H1 (cell line): Measurements from ENCODE around the gene RRAS2. TPM values are rescaled to one million over a fixed set of nuclear protein-coding genes. Genes with fewer than 3 reads are reported as not detected.

ENCODE experiments used
- CTCF ChIA-PET: fragments of 300-600 bp; sonication (Branson Sonifier 250); formaldehyde crosslinking; loops from one replicate; lab custom pipeline; 2021; ENCODE audit not compliant: partially characterized antibody; lab: Charles Lee
- POLR2A ChIA-PET: fragments of 300-600 bp; sonication (Branson Sonifier 250); formaldehyde crosslinking; loops from one replicate; lab custom pipeline; 2021; ENCODE audit warnings: inconsistent platforms; ENCODE audit not compliant: partially characterized antibody; lab: Charles Lee
- DNase-seq, 2 experiments: peaks; one replicate each; pipeline versions ENCODE4 v3.0.0 to v3.0.0-alpha.2; 2010 to 2022; ENCODE audit warnings: low spot score in 2 of 2, low read depth in 1 of 2, mixed read lengths in 1 of 2
- FAIRE-seq: peaks from 2 replicates; lab custom pipeline; 2011; peaks lifted over from hg19 to GRCh38; lab: Jason Lieb, UNC
- H2AFZ ChIP-seq: 2 replicates; pipeline ENCODE4 v1.8.1; 2012; ENCODE audit warnings: low read length, inconsistent platforms
- H2AK5ac ChIP-seq: 2 replicates; pipeline ENCODE4 v1.6.1; 2013; ENCODE audit warnings: low read depth, low read length
- H2BK120ac ChIP-seq: replicated peaks from 2 replicates; pipeline ENCODE3; 2013; ENCODE audit warnings: low read depth, low read length, inconsistent platforms
- H2BK12ac ChIP-seq: 2 replicates; pipeline ENCODE4 v1.6.1; 2013; ENCODE audit warnings: low read depth, low read length
- H2BK15ac ChIP-seq: 2 replicates; pipeline ENCODE4 v1.6.1; 2013; ENCODE audit warnings: low read length
- H2BK20ac ChIP-seq: 2 replicates; pipeline ENCODE4 v1.6.1; 2013; ENCODE audit warnings: low read length
- H2BK5ac ChIP-seq: 2 replicates; pipeline ENCODE4 v1.6.1; 2013; ENCODE audit warnings: low read depth, low read length
- H3K14ac ChIP-seq: 2 replicates; pipeline ENCODE4 v1.6.1; 2013; ENCODE audit warnings: inconsistent platforms; ENCODE audit not compliant: insufficient read length
- H3K18ac ChIP-seq: 2 replicates; pipeline ENCODE4 v1.6.1; 2013; ENCODE audit warnings: low read length; ENCODE audit errors: extremely low read depth
- H3K23ac ChIP-seq: 2 replicates; pipeline ENCODE4 v1.6.1; 2013; ENCODE audit warnings: inconsistent platforms; ENCODE audit not compliant: insufficient read length
- H3K23me2 ChIP-seq: 2 replicates; pipeline ENCODE4 v1.6.1; 2013; ENCODE audit warnings: low read depth, low read length
- H3K27ac ChIP-seq: 2 replicates; pipeline ENCODE4 v1.6.1; 2011; ENCODE audit warnings: low read depth, low read length, inconsistent platforms
- H3K27me3 ChIP-seq, 4 experiments: replicated peaks in 1 of 4; 1 replicate in 1 of 4; 2 replicates in 3 of 4; pipeline versions ENCODE4 v1.6.1 to v1.8.1; 2011 to 2013; ENCODE audit warnings: low read length in 3 of 4, mild to moderate bottlenecking in 3 of 4, inconsistent platforms in 2 of 4, mixed read lengths in 2 of 4, moderate library complexity in 1 of 4; ENCODE audit not compliant: control insufficient read depth in 3 of 4, insufficient read depth in 3 of 4; ENCODE audit errors: extremely low read depth in 1 of 4
- H3K36me3 ChIP-seq, 4 experiments: 2 replicates each; pipeline versions ENCODE4 v1.6.1 to v1.8.1; 2011 to 2013; ENCODE audit warnings: mild to moderate bottlenecking in 4 of 4, low read length in 3 of 4, moderate library complexity in 2 of 4, control low read depth in 1 of 4, inconsistent platforms in 1 of 4; ENCODE audit not compliant: insufficient read depth in 4 of 4, control insufficient read depth in 2 of 4
- H3K4ac ChIP-seq: replicated peaks from 2 replicates; pipeline ENCODE3; 2013; ENCODE audit warnings: low read length, low read depth, mixed read lengths, inconsistent platforms; ENCODE audit not compliant: insufficient read length
- H3K4me1 ChIP-seq, 4 experiments: replicated peaks in 1 of 4; 1 replicate in 1 of 4; 2 replicates in 3 of 4; pipeline versions ENCODE4 v1.6.1 to v1.8.1; 2011 to 2013; ENCODE audit warnings: low read length in 3 of 4, inconsistent platforms in 2 of 4, mixed read lengths in 1 of 4; ENCODE audit not compliant: insufficient read depth in 4 of 4, control insufficient read depth in 3 of 4
- H3K4me2 ChIP-seq, 2 experiments: 2 replicates each; pipeline versions ENCODE4 v1.6.1 to v1.8.1; 2011 to 2013; ENCODE audit warnings: low read depth in 2 of 2, low read length in 2 of 2, control low read depth in 1 of 2, inconsistent platforms in 1 of 2, mild to moderate bottlenecking in 1 of 2; ENCODE audit not compliant: insufficient read depth in 1 of 2
- H3K4me3 ChIP-seq, 4 experiments: fragments of 200-600, 300-600 bp in 1 of 4; sonication (generic), shearing (Covaris generic), sonication (Bioruptor Twin) in 1 of 4; 2 replicates each; pipeline versions ENCODE4 v1.5.1 to v1.8.1; 2011 to 2016; ENCODE audit warnings: low read length in 4 of 4, low read depth in 3 of 4, control low read depth in 2 of 4, inconsistent platforms in 2 of 4, mild to moderate bottlenecking in 2 of 4, mixed read lengths in 1 of 4, moderate library complexity in 1 of 4; ENCODE audit not compliant: insufficient read depth in 2 of 4; ENCODE audit errors: extremely low read depth in 1 of 4
- H3K56ac ChIP-seq: replicated peaks from 2 replicates; pipeline ENCODE3; 2013; ENCODE audit warnings: low read depth, mild to moderate bottlenecking, mixed read lengths, low read length, inconsistent platforms; ENCODE audit not compliant: insufficient read length
- H3K79me1 ChIP-seq: 2 replicates; pipeline ENCODE4 v1.6.1; 2013; ENCODE audit warnings: low read depth, low read length, control low read depth
- H3K79me2 ChIP-seq, 2 experiments: 2 replicates each; pipeline versions ENCODE4 v1.6.1 to v1.8.1; 2012 to 2013; ENCODE audit warnings: low read length in 2 of 2, mild to moderate bottlenecking in 2 of 2, inconsistent platforms in 1 of 2; ENCODE audit not compliant: insufficient read depth in 2 of 2, control insufficient read depth in 1 of 2
- H3K9ac ChIP-seq, 4 experiments: replicated peaks in 1 of 4; 1 replicate in 1 of 4; 2 replicates in 3 of 4; pipeline versions ENCODE4 v1.6.1 to v1.8.1; 2011 to 2013; ENCODE audit warnings: low read depth in 3 of 4, low read length in 3 of 4, control low read depth in 2 of 4, mild to moderate bottlenecking in 2 of 4, moderate library complexity in 2 of 4, inconsistent platforms in 1 of 4; ENCODE audit errors: extremely low read depth in 1 of 4
- H3K9me3 ChIP-seq, 2 experiments: 2 replicates each; pipeline versions ENCODE4 v1.6.1 to v1.8.1; 2012 to 2013; ENCODE audit warnings: mild to moderate bottlenecking in 2 of 2, moderate library complexity in 2 of 2, control low read depth in 1 of 2, inconsistent platforms in 1 of 2, low read depth in 1 of 2, low read length in 1 of 2, mixed read lengths in 1 of 2; ENCODE audit not compliant: insufficient read depth in 2 of 2
- H4K20me1 ChIP-seq, 2 experiments: replicated peaks in 1 of 2; 2 replicates each; pipeline versions ENCODE3 to v1.8.1; 2011 to 2013; ENCODE audit warnings: inconsistent platforms in 2 of 2, low read length in 2 of 2, mild to moderate bottlenecking in 1 of 2; ENCODE audit not compliant: insufficient read depth in 2 of 2, control insufficient read depth in 1 of 2
- H4K5ac ChIP-seq: 2 replicates; pipeline ENCODE4 v1.6.1; 2013; ENCODE audit warnings: low read length, low read depth, mixed read lengths, inconsistent platforms; ENCODE audit not compliant: insufficient read length
- H4K8ac ChIP-seq: 2 replicates; pipeline ENCODE4 v1.8.0; 2013; ENCODE audit warnings: mild to moderate bottlenecking, moderate library complexity, low read length, inconsistent platforms; ENCODE audit not compliant: insufficient read depth; ENCODE audit errors: extremely low read depth
- H4K91ac ChIP-seq: replicated peaks from 2 replicates; pipeline ENCODE3; 2013; ENCODE audit warnings: low read length, mixed read lengths, inconsistent platforms; ENCODE audit not compliant: insufficient read length
- ATF3 ChIP-seq: IDR thresholded peaks from 2 replicates; pipeline ENCODE4 v1.6.1; 2011; ENCODE audit warnings: low read depth, mild to moderate bottlenecking, low read length; ENCODE audit not compliant: insufficient read depth
- CBX5 ChIP-seq: fragments of 300-800, 300-1000 bp; sonication (generic); IDR thresholded peaks from 2 replicates; pipeline ENCODE4 v1.7.1; 2016; ENCODE audit warnings: antibody characterized with exemption, low read length, low read depth
- MAFK ChIP-seq: IDR thresholded peaks from 2 replicates; pipeline ENCODE4 v1.6.1; 2012; ENCODE audit warnings: low read depth, mild to moderate bottlenecking, improper control_type of control experiment, low read length
- PHF8 ChIP-seq: fragments of 200-600 bp; sonication (generic); conservative IDR thresholded peaks from 2 replicates; pipeline ENCODE4 v1.7.1; 2012; ENCODE audit warnings: low read depth, mild to moderate bottlenecking, inconsistent platforms, low read length, moderate library complexity
- polyA plus RNA-seq, 7 experiments: library from polyadenylated mRNA; depleted of rRNA in 3 of 7; stranded (reverse) in 5 of 7; unstranded in 2 of 7; fragments of >200 nt in 5 of 7; fragments of 200-250 nt in 2 of 7; gene quantifications; 1 replicate in 5 of 7; 2 replicates in 1 of 7; 4 replicates in 1 of 7; pipeline versions ENCODE4 v1.2.1 to v1.2.3, GENCODE V29; 2011 to 2013; ENCODE audit warnings: missing spikeins in 2 of 7, mixed read lengths in 2 of 7
- total RNA-seq: library from RNA; stranded (reverse); fragmentation: NEBNext Ultra II Directional; extraction: Animal tissue kit (Norgen Biotek cat#: 25700); gene quantifications from 2 replicates; pipeline ENCODE4 v1.2.1, GENCODE V29; 2021

RRAS2 gene
- total and polyA plus RNA-seq, 2 of the 8 experiments (the other 6 are each of a cell fraction or from before 2014, with no cell fraction given) = 72.3 to 234 TPM

GRCh38 chr11:14366936-14367335 lies 8.0 kb upstream of the RRAS2 start:
- H4K8ac ChIP-seq = no peak overlapping the region
- no peak overlapping the region for H3K4me2 ChIP-seq

More at GRCh38 chr11:14366936-14367335, 8.0 kb upstream of the RRAS2 start:
- DNase-seq (no peak), FAIRE-seq (no peak)
- Histone ChIP-seq H3K4me3 (no peak overlapping the region), H2BK15ac (no peak overlapping the region), H3K23ac (no peak overlapping the region), H2AK5ac (no peak overlapping the region), H3K18ac (no peak overlapping the region), H4K20me1 (no peaks in the 10 kb centered on the region), H3K4me1 (peaks cover 0 to 9% (median 0%) of the 10 kb centered on the region in 4 experiments; a peak in 4 of 7 replicates), H3K4ac (no peak overlapping the region), H4K91ac (no peak overlapping the region), H2BK120ac (no peak overlapping the region), H3K9ac (no peak overlapping the region), H2AFZ (no peak overlapping the region), H3K27ac (no peak overlapping the region), H3K56ac (no peak overlapping the region), H4K5ac (no peak overlapping the region), H3K9me3 (no peaks in the 10 kb centered on the region), H3K36me3 (no peaks in the 10 kb centered on the region), H2BK5ac (no peak overlapping the region), H3K79me1 (no peaks in the 10 kb centered on the region), H2BK12ac (no peak overlapping the region)
- POLR2A ChIA-PET = interaction anchor here (1.1 to 1.3 kb wide), 2 partner anchors 10 to 12 kb away, joined by 4 to 5 read pairs; no protein-coding TSS in a partner anchor
- CTCF ChIA-PET = interaction anchor here (0.6 to 1.8 kb wide), 3 partner anchors 10 to 51 kb away, joined by 4 to 5 read pairs (median 4); no protein-coding TSS in a partner anchor
- TF ChIP-seq PHF8 (no peak), CBX5 (no peak), ATF3 (no peak), MAFK (no peak)
- TF ChIP-seq, all 59 proteins: peak for 0
- Histone ChIP-seq H3K23me2 (no peaks in the 10 kb centered on the region), H2BK20ac (no peak overlapping the region), H3K14ac (no peak overlapping the region), H3K27me3 (no peaks in the 10 kb centered on the region), H3K79me2 (no peaks in the 10 kb centered on the region)
